ENCODE measurements around the gene TEAD3. TPM values are rescaled to one million over a fixed set of nuclear protein-coding genes. Genes with fewer than 3 reads are reported as not detected.

The TEAD3 gene
- total and polyA plus RNA-seq, 2 of the 4 experiments (the other 2 are of a cell fraction), result 5.2 to 28.0 TPM

DNA sequence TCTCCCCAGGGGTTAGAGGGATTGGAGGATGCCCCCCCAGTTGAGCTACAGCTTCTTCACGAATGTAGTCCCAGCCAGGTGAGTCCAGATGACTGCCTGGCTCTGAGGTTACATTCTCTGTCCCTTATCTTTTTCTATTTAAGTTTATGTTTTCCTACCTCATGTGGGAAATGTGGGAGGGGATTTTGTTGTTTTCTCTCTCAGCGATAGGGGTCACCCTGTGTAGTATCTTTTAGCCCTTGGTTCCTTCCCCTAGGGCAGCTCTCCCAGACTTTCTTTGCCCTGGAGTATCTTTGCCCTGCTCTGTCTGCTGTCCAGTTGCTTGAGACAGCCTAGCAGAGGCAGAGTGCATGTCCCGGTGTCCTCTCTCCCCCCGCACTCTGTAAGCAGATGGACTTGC lies 39.0 kb downstream of the TEAD3 start:
- no peak for ATAC-seq (ENCODE audit: low read depth)
- Histone ChIP-seq H2BK20ac (ENCODE audit: low read depth, low read length) (no peak overlapping the region), H4K91ac (ENCODE audit: insufficient read depth, low read depth, low read length) (no peak overlapping the region), H3K56ac (ENCODE audit: extremely low read depth, insufficient read depth, low read length) (no peak overlapping the region), H3K9me3 (ENCODE audit: control insufficient read depth, insufficient read depth, low read length) (no peaks in the 10 kb centered on the region), H2BK120ac (ENCODE audit: low read depth, low read length) (no peak overlapping the region), H3K4me1 (ENCODE audit: control insufficient read depth, insufficient read depth, low read length) (peaks cover 6% of the 10 kb centered on the region), H3K36me3 (ENCODE audit: control insufficient read depth, insufficient read depth, low read length) (peaks cover 28% of the 10 kb centered on the region), H4K20me1 (ENCODE audit: insufficient read depth, low read length) (peaks cover 4% of the 10 kb centered on the region; the same call in 1 of the 2 replicates), H3K4me3 (ENCODE audit: insufficient read depth, low read depth, low read length) (no peak overlapping the region), H3K4ac (ENCODE audit: low read depth, low read length) (no peak overlapping the region), H2AFZ (replicated peaks; ENCODE audit: low read length, poor library complexity) (no peak overlapping the region), H3K27ac (ENCODE audit: insufficient read depth, low read length) (no peak overlapping the region), H3K9me1 (ENCODE audit: insufficient read depth, low read length) (peaks cover 4% of the 10 kb centered on the region), H4K8ac (ENCODE audit: low read depth in 2 of 2, low read length in 2 of 2) (no peak overlapping the region), H3K14ac (replicated peaks; ENCODE audit: low read depth, low read length) (no peak overlapping the region), H3K79me1 (ENCODE audit: low read depth in 1 of 2, low read length in 2 of 2) (peaks cover 6 to 37% of the 10 kb centered on the region in 2 experiments), H3K9ac (ENCODE audit: low read depth, low read length) (no peak overlapping the region), H3K4me2 (ENCODE audit: low read depth, low read length) (no peak overlapping the region), H2BK5ac (ENCODE audit: low read depth, low read length, poor library complexity, severe bottlenecking) (no peak overlapping the region), H3K27me3 (ENCODE audit: control insufficient read depth, insufficient read depth, low read length) (no peaks in the 10 kb centered on the region), H2BK15ac (ENCODE audit: low read depth, low read length) (no peak overlapping the region), H4K5ac (ENCODE audit: low read depth, low read length) (no peak overlapping the region), H3K23ac (ENCODE audit: low read depth, low read length) (no peak overlapping the region), H3K18ac (ENCODE audit: low read depth, low read length) (no peak overlapping the region), H2AK9ac (replicated peaks; ENCODE audit: low read depth, low read length, poor library complexity) (no peak overlapping the region), H2AK5ac (ENCODE audit: low read depth, low read length) (no peak overlapping the region)
- CTCF ChIA-PET, result interaction anchor here (1.4 kb wide), 1 partner anchor 116 kb away, joined by 3 read pairs; the partner anchor contains the start of gene PPARD
- dilution Hi-C loops (cut with HindIII; ENCODE audit: low sequenced_read_pairs, unreplicated experiment), result no loop called here
- DNase-seq, result no peak
- TF ChIP-seq RAD21 (IDR thresholded peaks at IDR 0.05; ENCODE audit: low read length), result no peak
- TF ChIP-seq, protein P1, sequence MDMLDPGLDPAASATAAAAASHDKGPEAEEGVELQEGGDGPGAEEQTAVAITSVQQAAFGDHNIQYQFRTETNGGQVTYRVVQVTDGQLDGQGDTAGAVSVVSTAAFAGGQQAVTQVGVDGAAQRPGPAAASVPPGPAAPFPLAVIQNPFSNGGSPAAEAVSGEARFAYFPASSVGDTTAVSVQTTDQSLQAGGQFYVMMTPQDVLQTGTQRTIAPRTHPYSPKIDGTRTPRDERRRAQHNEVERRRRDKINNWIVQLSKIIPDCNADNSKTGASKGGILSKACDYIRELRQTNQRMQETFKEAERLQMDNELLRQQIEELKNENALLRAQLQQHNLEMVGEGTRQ (IDR thresholded peaks at IDR 0.05; ENCODE audit: low read depth, low read length), result no peak
- TF ChIP-seq RFX5 (IDR thresholded peaks at IDR 0.05; ENCODE audit: low read depth, low read length), result no peak
- no peak for TF ChIP-seq CHD1 (IDR thresholded peaks at IDR 0.05; ENCODE audit: low read depth, low read length)
- intact Hi-C loops (cut with micrococcal nuclease), result loop anchor here (10.0 kb wide), 1 partner anchor 313 kb away; the partner anchor contains the start of gene TCP11
- in situ Hi-C loops (cut with MboI; ENCODE audit: low sequenced_read_pairs), result no loop called here
- POLR2A ChIA-PET (ENCODE audit: unreplicated experiment), result no interaction called here
- BruUV-seq (replicated peaks), result no TSS peak
- 93% methylated on average over 2 of the region's 4 CpGs; no CpG with 5 or more reads in 1 of the 2 experiments for WGBS, 2 experiments (ENCODE audit: extremely low coverage in 2 of 2, insufficient read length in 1 of 2)
